Right forelimb (tissue), 1 donor: ENCODE measurements around the gene WFDC12.
"Not testable (repeated sequence)": the region's sequence is repeated elsewhere in the genome, so short reads cannot be mapped to it uniquely, and the experiment has no call there.

Source experiments
- DNase-seq: peaks from one replicate; pipeline ENCODE4 v3.0.0-alpha.2; 2018

WFDC12 gene

GRCh38 chr20:45124365-45124764, at the start of gene WFDC12:
Gene WFDC12 (minus strand): TSS chr20:45124465. CDS start chr20:45124447, 18 bp downstream.
- no peak for DNase-seq

GRCh38 chr20:45173522-45173921, 49.3 kb upstream of the WFDC12 start:
- DNase-seq = no peak

DNA sequence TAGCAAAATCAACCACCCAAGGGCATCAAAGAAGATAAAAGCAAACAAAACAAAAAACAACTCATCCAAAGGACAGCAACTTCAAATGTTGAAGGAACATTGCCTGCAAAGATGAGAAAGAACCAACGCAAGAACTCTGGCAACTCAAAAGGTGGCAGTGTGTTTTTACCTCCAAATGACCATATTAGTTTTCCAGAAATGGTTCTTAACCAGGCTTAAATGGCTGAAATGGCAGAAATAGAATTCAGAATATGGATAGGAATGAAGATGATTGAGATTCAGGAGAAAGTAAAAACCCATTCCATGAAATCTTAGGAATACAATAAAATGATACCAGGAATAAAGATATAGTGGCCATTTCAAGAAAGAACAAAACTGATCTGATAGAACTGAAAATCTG, 40.6 kb upstream of the WFDC12 start:
- DNase-seq = no peak

DNA sequence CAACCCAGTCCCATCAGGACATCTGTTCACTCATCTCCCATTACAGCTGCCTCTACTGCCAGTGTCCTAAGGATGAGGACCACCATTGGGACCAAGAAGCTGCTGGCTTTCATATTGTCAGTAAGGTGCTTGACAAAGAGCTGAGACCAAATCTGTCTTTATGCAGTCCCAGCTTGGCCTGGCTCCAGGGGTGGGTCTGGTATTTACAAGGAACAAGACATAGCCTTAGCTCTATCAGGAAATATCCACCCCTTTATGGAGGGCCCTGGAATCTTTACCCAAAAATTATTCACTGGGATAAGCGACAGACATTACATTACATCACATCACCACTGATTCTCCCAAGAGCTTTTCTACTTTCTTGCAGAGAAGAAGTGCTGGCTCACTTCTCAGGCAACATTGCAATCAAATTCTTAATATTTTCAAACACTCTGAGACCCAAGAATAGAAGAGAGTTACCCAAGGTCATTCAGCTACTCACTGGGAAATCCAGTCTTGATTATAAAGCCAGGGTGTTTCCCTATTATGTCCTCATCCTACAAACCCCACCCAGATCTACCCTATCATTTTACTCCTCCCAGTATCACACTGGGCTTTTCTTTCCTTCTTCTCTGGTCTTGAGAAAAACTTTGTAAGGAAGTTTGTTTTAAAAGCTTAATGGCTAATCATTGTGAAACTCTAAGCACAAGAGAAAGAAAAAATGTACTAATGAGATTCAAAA, 39.0 kb upstream of the WFDC12 start:
- DNase-seq = no peak

GRCh38 chr20:45157962-45158361, 33.7 kb upstream of the WFDC12 start:
- no peak for DNase-seq

DNA sequence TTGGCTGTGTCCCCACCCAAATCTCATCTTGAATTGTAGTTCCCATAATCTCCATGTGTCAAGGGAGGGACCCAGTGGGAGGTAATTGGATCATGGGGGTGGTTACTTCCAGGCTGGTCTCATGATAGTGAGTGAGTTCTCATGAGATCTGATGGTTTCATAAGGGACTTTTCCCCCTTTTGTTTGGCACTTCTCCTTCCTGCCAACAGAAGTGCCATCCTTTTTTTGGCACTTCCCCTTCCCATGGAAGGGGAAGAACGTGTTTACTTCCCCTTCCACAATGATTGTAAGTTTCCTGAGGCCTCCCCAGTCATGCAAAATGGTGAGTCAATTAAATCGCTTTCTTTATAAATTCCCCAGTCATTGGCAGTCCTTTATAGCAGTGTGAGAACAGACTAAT, 32.4 kb upstream of the WFDC12 start:
- DNase-seq = no peak

GRCh38 chr20:45154794-45155193, 30.5 kb upstream of the WFDC12 start:
- not testable (repeated sequence) for DNase-seq

GRCh38 chr20:45154183-45154582, 29.9 kb upstream of the WFDC12 start:
- no peak for DNase-seq

DNA sequence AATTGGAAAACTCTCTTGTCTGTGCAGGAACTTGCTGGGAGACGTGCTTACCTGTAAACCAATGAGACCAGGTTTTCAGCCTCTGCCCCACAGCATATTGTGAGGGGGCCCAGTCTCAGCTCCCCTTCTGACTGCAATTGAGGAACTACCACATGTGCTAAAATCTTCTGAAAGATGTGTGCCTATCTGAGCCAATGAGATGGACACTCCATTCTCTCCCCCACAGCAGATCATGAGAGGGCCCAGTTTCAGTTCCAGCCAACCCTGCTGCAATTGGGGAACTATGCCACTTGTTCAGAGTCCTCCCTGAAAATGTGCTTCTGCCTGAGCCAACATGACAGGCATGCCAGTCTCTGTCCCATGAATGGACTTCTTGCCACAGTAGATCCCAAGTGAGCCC, 29.5 kb upstream of the WFDC12 start:
- no peak for DNase-seq

GRCh38 chr20:45153147-45153546, 28.9 kb upstream of the WFDC12 start:
- DNase-seq = no peak

GRCh38 chr20:45152405-45152804, 28.1 kb upstream of the WFDC12 start:
- no peak for DNase-seq

GRCh38 chr20:45149062-45149461, 24.8 kb upstream of the WFDC12 start:
- no peak for DNase-seq

DNA sequence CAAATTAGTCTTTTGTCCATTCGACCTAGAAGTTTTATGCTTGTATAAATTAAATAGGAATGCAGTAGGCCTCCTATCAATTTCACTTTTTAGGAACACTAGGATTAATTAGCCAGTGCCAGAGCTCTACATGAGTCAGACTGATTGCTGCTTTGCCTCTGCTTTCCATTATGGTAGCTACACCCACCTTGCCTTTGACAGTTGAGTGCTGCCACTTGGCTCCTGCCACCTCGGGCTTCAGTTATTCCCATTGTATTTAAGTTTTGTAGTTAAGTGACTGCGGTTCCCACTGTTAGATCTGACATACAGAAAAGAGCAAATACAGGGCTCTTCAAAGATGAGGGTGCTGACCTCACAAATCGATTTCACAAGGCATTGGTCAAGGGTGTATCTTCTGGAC, 16.6 kb upstream of the WFDC12 start:
- no peak for DNase-seq

GRCh38 chr20:45139733-45140375, 15.6 kb upstream of the WFDC12 start:
- DNase-seq = not testable (repeated sequence)

DNA sequence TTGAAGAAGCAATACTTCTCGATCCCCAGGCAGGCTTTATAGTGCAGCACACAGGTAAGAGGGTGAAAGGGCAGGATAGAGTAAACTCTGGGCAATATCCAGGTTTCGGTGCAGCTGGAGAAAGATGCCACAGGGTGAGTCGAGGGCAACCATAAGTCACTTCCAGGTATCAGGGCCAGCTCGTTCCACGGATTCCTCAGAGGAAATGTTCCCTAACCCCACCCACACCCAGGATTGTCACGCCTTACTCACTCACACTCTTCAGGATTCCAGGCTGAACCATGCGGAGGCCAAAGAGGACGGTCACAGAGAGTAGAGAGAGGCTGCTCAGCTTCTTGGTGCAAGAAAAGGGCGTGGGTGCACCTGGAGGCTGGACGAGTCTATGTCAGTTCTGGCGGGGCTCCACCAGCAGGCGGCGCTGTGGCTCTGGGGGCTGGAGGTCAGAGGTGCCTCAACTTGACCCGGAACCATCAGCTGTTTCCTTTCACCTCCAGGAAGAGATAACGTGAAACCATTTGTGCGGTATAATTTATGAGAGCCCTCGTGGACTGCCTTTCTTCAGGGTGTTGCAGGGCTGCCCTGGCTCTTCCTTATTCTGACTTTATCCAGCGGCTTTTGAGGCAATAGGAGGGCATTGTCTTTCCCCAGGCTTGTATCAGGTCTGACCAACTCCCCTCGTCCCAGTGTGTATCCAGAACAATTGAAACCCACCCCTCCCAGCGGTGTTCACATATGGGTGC, 14.5 kb upstream of the WFDC12 start:
- no peak for DNase-seq

DNA sequence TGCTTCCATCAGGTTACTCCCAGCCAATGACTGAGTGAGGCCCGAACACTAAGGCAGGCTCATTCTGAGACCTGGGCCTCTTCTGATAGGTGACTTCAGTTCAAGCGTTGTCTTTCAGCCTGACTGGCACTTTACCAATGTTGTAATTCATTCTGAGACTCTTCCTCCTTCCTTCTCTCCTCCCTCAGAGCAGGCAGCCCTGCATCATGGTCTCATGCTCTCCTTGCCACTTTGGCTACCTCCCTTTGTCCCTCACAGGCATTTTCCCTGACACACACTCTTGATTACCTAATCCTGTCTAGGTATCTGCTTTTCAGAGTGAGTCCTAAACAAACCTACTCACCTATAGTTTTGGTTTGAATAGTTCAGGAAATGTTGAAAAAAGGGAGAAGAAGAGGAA, 12.6 kb upstream of the WFDC12 start:
- no peak for DNase-seq

- no peak for DNase-seq
These were observed 3.8 kb upstream of the WFDC12 start for GRCh38 chr20:45128099-45128498.

DNA sequence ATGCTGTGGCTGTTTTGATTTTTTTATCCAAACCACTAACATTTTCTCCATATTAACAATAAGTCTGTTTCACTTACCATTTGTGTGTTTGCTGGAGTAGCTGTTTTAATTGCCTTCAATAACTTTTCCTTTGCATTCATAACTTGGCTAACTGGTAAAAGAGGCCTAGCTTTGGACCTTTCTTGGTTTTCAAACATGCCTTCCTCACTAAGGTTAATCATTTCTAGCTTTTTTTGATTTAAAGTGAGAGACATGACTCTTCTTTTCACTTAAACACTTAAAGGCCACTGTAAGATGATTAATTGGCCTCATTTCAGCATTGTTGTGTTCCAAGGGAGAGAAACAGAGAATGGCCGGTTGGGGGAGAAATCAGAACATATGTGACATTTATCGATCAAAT, 2.9 kb downstream of the WFDC12 start:
- DNase-seq = no peak

DNA sequence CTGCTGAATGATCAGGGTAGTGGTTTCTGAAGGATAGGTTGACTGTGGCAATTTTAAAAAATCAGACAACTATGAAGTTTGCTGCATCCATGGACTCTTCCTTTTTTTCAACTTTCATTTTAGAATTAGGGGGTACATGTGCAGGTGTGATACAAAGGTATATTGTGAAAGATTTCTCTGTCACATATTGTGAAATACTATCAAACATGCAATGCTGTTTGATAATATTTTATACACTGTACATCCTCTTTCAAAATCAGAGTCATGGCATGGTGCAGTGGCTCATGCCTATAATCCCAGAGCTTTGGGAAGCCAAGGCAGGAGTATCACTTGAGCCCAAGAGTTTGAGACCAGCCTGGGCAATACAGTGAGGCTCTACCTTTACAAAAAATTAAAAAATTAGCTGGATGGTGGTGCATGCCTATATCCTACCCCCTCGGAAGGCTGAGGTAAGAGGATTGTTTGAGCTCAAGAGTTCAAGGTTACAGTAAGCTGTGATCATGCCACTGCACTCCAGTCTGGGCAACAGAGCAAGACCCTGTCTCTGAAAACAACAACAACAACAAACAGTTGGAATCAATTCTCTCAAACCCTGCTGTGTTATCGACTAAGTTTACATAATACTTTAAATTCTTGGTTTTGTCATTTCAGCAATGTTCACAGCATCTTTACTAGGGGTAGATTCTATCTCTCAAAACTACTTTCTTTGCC, 4.6 kb downstream of the WFDC12 start:
- DNase-seq = no peak

DNA sequence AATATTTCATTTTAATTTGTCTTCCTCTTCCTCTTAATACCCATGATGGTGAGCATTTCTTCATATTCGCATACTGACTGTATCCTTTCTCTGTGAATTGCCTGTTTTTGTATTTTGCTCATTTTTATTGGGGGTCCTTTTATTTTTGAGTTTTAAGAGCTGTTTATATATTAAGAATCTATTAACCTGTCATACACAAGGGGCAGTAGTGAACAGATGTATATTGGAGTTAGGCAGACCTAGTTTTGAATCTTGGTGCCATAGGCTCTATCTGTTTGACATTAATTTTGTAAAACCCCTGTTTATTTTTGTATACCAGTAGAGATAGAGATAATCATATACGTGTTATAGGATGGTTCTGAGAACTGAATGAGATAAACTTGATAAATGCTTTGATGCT, 6.2 kb downstream of the WFDC12 start:
- no peak for DNase-seq

- DNase-seq = no peak
These were observed 6.7 kb downstream of the WFDC12 start for GRCh38 chr20:45117581-45117980.

- DNase-seq = no peak
These were observed 8.4 kb downstream of the WFDC12 start for GRCh38 chr20:45115829-45116228.

GRCh38 chr20:45115386-45115774, 8.9 kb downstream of the WFDC12 start:
- DNase-seq = no peak
